Spleen (tissue), 11 donors: ENCODE measurements around the gene ZNF385D. TPM values are rescaled to one million over a fixed set of nuclear protein-coding genes. Genes with fewer than 3 reads are reported as not detected.

Source experiments
- DNase-seq: peaks from one replicate; pipeline ENCODE4 v3.0.0-alpha.2; 2020
- H3K27ac ChIP-seq, 8 donors: fragments of 200-600 bp; sonication (generic) in 7 of 8; 1 replicate in 4 of 8; 2 replicates in 4 of 8; pipeline versions ENCODE4 v1.5.0 to v1.8.0; 2016 to 2021; ENCODE audit warnings: inconsistent platforms in 4 of 8, mild to moderate bottlenecking in 4 of 8, moderate library complexity in 1 of 8
- H3K27me3 ChIP-seq, 7 donors: fragments of 200-600 bp; sonication (generic) in 6 of 7; replicated peaks in 1 of 7; 1 replicate in 4 of 7; 2 replicates in 3 of 7; pipeline versions ENCODE4 v1.5.0 to v1.8.0; 2016 to 2021; ENCODE audit warnings: inconsistent platforms in 3 of 7, mild to moderate bottlenecking in 1 of 7
- H3K36me3 ChIP-seq, 6 donors: fragments of 200-600 bp; sonication (generic) in 5 of 6; 1 replicate in 4 of 6; 2 replicates in 2 of 6; pipeline versions ENCODE4 v1.5.0 to v1.8.0; 2016 to 2021; ENCODE audit warnings: inconsistent platforms in 2 of 6
- H3K4me1 ChIP-seq, 6 donors: fragments of 200-600 bp; sonication (generic) in 5 of 6; 1 replicate in 3 of 6; 2 replicates in 3 of 6; pipeline versions ENCODE4 v1.5.0 to v1.8.0; 2016 to 2021; ENCODE audit warnings: inconsistent platforms in 3 of 6
- H3K4me3 ChIP-seq, 8 donors: fragments of 200-600 bp; sonication (generic) in 7 of 8; 1 replicate in 4 of 8; 2 replicates in 4 of 8; pipeline versions ENCODE4 v1.5.0 to v1.8.0; 2016 to 2021; ENCODE audit warnings: inconsistent platforms in 4 of 8, mild to moderate bottlenecking in 4 of 8, moderate library complexity in 2 of 8
- H3K9me3 ChIP-seq, 8 donors: fragments of 200-600 bp; sonication (generic) in 7 of 8; 1 replicate in 4 of 8; 2 replicates in 4 of 8; pipeline versions ENCODE4 v1.5.0 to v1.8.0; 2016 to 2021; ENCODE audit warnings: inconsistent platforms in 4 of 8
- CTCF ChIP-seq, 11 experiments: fragments of 200-600 bp in 7 of 11; fragments of 450-650 bp in 4 of 11; sonication (generic) in 4 of 11; IDR thresholded peaks in 8 of 11; conservative IDR thresholded peaks in 3 of 11; 1 replicate in 7 of 11; 2 replicates in 4 of 11; pipeline versions ENCODE4 v1.4.0 to v1.8.0; 2016 to 2021; ENCODE audit warnings: antibody characterized with exemption in 11 of 11, inconsistent platforms in 4 of 11, mild to moderate bottlenecking in 1 of 11
- POLR2A ChIP-seq, 3 donors: fragments of 450-650 bp; IDR thresholded peaks; one replicate each; pipeline ENCODE4 v1.5.1; 2017; ENCODE audit warnings: antibody characterized with exemption in 3 of 3, mild to moderate bottlenecking in 1 of 3
- POLR2AphosphoS5 ChIP-seq, 3 donors: sonication (generic); formaldehyde crosslinking; IDR thresholded peaks; one replicate each; pipeline ENCODE4 v1.5.1; 2017; ENCODE audit warnings: antibody characterized with exemption in 3 of 3
- WGBS, 5 donors: extraction: QIAGEN DNeasy Blood & Tissue Kit in 3 of 5; methylation state at CpG; one replicate each; pipeline versions ENCODE4 v1.1.5 to v1.1.7; 2013 to 2018; 5-methylcytosine and 5-hydroxymethylcytosine counted together
- intact Hi-C: fragments of 100-400 bp; cut with DNase I; formaldehyde crosslinking; loops from one replicate; pipeline ENCODE4 v1.15.0; 2023; ENCODE audit warnings: low total_unique reads
- polyA plus RNA-seq, 3 donors: library from polyadenylated mRNA; stranded (reverse); fragments of 200-250 nt; gene quantifications; one replicate each; pipeline ENCODE4 v1.2.1, GENCODE V29; 2013
- total RNA-seq, 7 donors: library from RNA; depleted of rRNA in 3 of 7; stranded (reverse); fragments of >200 nt in 3 of 7; fragmentation: NEBNext Ultra II Directional in 4 of 7; extraction: Animal tissue kit (Norgen Biotek cat#: 25700) in 4 of 7; gene quantifications; one replicate each; pipeline versions ENCODE4 v1.1.0 to v1.2.1, GENCODE V29; 2016 to 2021
- donor health status: healthy with polysubstance abuse.
- donor health status: DM: no; HTN: no; CAD: no; lungs with moderate emphysema.
- donor health status: DM: no; HTN: no; CAD: no.
- donor health status: Bipolar disorder and iron deficiency.
- donor health status: healthy.
- donor health status: DM: no; HTN: no; CAD: no.
- donor health status: DM: yes; HTN: yes; CAD: no.

The ZNF385D gene
- total and polyA plus RNA-seq, 10 donors = 0.05 to 3.2 (median 0.70) TPM

DNA sequence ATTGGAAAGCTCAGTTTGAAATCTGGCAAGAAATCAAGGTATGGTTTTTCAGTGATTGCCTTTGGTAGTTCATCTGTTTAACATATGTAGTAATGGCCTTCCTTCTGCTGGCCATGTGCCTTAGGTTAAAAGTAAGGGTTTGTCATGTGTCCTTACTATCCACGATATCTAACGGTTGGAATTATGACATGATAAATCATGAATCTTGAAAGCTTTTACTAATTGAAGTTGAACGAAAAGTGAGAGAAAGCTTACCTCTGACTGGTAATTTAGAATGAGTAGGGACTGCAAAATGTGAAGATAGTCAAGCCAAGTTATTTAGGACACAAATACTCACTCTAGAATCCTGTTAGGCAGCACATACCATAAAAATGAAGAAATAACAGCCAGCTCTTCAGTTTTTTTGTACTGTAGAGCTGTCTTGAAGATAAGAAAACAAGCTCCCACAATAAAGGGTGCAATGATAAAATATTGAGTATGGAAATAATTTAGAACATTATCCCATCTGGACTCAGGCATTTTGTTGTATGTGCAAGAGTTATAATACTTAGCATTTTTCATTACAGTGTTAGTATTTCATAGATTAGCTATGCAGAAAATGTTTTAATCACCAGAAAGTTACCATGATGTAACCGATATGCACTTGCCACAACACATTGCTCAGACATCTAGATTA is 303.4 kb downstream of the ZNF385D start:
- H3K36me3 ChIP-seq = no peaks in the 10 kb centered on the region
- peaks cover 0 to 7% (median 0%) of the 10 kb centered on the region in 8 donors for H3K9me3 ChIP-seq
- DNase-seq = no peak
- no peaks in the 10 kb centered on the region for H3K27me3 ChIP-seq
- intact Hi-C loops = no loop called here
- H3K4me3 ChIP-seq = no peak overlapping the region
- H3K27ac ChIP-seq = no peak overlapping the region
- WGBS, 5 donors = 81 to 89% (median 83%) methylated on average over 4 of the region's 4 CpGs
- TF ChIP-seq POLR2A (IDR thresholded peaks at IDR 0.05) (no peak), POLR2AphosphoS5 (IDR thresholded peaks at IDR 0.05) (no peak), CTCF (IDR thresholded peaks at IDR 0.05 in 8 of 11, conservative IDR thresholded peaks at IDR 0.05 in 3 of 11) (no peak)
- H3K4me1 ChIP-seq = no peaks in the 10 kb centered on the region

DNA sequence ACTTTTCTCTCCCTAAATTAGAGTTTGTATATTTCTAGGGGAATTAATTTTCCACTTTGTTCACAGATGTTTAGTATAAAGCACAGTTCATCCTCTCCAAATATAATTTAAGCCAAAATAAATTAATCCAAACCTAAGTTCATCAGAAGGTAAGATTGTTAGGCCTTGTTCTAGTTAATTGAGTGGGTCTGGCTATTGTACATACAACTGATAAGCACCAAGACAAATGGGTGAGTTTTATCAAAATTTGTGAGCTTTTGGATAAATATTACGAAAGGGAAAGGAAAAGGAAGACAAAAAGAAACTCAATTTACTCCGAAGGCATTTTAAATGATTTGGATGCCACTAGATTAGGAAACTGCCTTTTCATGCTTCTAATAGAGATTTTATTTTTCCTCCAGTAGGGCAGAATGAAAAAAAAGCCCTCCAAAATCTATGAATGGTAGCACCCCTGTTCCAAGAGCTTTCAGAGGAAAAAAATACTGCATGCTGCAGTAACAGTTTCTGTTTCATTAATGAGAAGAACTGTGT is 304.0 kb downstream of the ZNF385D start:
- Histone ChIP-seq H3K27me3 (no peaks in the 10 kb centered on the region), H3K4me1 (no peaks in the 10 kb centered on the region), H3K9me3 (peaks cover 0 to 1% (median 0%) of the 10 kb centered on the region in 8 donors), H3K4me3 (no peak overlapping the region), H3K36me3 (no peaks in the 10 kb centered on the region), H3K27ac (no peak overlapping the region)
- 66 to 77% (median 72%) methylated on average over 2 of the region's 2 CpGs for WGBS, 5 donors
- no peak for DNase-seq
- TF ChIP-seq POLR2AphosphoS5 (IDR thresholded peaks at IDR 0.05) (no peak), POLR2A (IDR thresholded peaks at IDR 0.05) (no peak), CTCF (IDR thresholded peaks at IDR 0.05 in 8 of 11, conservative IDR thresholded peaks at IDR 0.05 in 3 of 11) (no peak)
- intact Hi-C loops = no loop called here

- no peak overlapping the region for H3K27ac ChIP-seq
- no peaks in the 10 kb centered on the region for H3K36me3 ChIP-seq
- TF ChIP-seq CTCF (IDR thresholded peaks at IDR 0.05 in 8 of 11, conservative IDR thresholded peaks at IDR 0.05 in 3 of 11) = no peak
- no peak for TF ChIP-seq POLR2AphosphoS5 (IDR thresholded peaks at IDR 0.05)
- no peak for TF ChIP-seq POLR2A (IDR thresholded peaks at IDR 0.05)
- no peak overlapping the region for H3K4me3 ChIP-seq
- no peaks in the 10 kb centered on the region for H3K9me3 ChIP-seq
- no peak for DNase-seq
- no peaks in the 10 kb centered on the region for H3K27me3 ChIP-seq
- intact Hi-C loops = no loop called here
- H3K4me1 ChIP-seq = no peaks in the 10 kb centered on the region
- WGBS, 5 donors = 56 to 72% (median 69%) methylated on average over 3 of the region's 3 CpGs
Measured at GRCh38 chr3:21446027-21446426, 305.0 kb downstream of the ZNF385D start.

DNA sequence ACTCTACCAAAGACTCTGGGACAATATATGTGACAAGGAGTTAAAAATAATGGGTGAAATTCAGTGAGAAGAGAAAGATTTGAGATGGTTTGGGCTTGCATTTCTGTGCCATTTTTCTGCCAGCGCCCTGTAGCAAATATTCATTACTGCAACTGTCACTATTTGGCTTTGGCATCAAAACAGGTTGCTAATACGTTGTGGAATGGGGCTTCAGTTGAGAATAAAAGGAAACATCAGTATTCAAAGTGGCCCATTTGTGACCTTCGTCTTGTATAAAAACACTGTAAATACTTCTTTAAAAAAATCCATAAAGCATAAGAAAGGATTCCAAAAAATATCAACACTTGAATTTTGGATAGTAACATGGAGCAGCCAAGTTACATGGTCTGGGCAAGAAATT is 309.2 kb downstream of the ZNF385D start:
- TF ChIP-seq CTCF (IDR thresholded peaks at IDR 0.05 in 8 of 11, conservative IDR thresholded peaks at IDR 0.05 in 3 of 11) (no peak), POLR2A (IDR thresholded peaks at IDR 0.05) (no peak), POLR2AphosphoS5 (IDR thresholded peaks at IDR 0.05) (no peak)
- intact Hi-C loops = no loop called here
- WGBS, 5 donors = 68 to 78% (median 77%) methylated on average over 3 of the region's 3 CpGs
- Histone ChIP-seq H3K4me3 (no peak overlapping the region), H3K9me3 (no peaks in the 10 kb centered on the region), H3K4me1 (no peaks in the 10 kb centered on the region), H3K36me3 (no peaks in the 10 kb centered on the region), H3K27ac (no peak overlapping the region), H3K27me3 (no peaks in the 10 kb centered on the region)
- DNase-seq = no peak
